HG03378 (cell line): ENCODE data around the gene SDSL.

Experiments used
- ATAC-seq: cut with Tn5 transposase; IDR thresholded peaks from one replicate; pipeline ENCODE4 v1.9.1; 2021; ENCODE audit warnings: mild to moderate bottlenecking, moderate library complexity; ENCODE audit not compliant: unreplicated experiment

Gene SDSL

DNA sequence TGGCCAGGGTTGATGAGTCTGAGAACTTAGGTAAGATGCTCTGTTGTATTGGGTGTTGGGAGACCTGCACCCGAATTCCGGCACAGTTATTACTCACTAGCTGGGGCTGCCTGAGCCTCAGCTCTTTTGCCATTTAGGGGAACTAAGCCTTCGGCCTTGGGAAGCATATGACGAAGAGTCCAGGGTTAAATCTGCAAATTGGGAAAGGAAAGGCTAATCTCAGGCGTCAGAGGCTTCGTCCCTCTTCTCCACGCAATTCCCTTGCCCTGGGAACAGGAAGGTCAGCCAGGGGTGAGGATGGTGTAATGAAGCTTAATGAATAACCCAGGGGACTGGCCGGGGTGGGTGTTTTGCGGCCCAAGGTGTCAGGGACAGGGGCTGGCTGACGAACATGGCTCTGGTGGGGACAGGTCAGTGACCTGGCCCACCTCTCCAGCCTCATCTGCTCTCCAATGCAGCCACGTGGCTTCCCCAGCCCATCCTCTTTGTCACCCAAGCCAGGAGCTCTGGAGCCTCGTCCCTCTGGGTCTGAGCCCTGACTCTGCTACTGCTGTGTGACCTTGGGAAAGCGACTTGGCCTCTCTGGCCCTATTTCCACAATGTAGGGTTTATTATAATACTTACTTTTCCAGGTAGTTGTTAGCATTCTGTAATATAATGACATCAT lies 3.8 kb upstream of the SDSL start:
- no peak for ATAC-seq

DNA sequence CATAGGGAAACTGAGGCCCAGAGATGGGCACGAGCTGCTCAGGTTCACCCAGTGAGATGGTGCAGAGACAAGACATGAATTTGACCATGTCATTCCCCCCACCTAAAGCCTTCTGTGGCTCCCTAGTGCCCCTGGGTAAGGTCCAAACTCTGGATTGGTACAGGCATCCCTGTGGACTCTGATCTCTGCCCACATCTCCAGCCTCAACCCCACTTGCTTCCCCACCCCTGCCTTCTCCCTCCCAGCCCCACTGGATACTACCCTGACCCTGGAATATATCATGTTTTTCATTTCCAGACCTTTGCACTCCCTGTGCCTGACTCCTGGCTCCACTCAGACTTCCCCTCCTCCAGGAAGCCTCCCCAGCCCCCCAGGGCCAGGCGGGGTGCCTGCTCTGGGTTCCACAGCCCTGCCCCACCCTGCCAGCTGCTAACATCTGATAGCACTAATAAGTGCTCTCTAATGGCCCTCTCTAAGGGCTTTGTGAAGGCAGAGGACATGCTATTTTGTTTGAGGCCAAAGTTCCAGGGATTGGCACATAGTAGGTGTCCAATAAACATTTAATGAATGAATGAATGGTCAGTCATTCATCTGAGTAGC lies 1.1 kb upstream of the SDSL start:
- no peak for ATAC-seq

DNA sequence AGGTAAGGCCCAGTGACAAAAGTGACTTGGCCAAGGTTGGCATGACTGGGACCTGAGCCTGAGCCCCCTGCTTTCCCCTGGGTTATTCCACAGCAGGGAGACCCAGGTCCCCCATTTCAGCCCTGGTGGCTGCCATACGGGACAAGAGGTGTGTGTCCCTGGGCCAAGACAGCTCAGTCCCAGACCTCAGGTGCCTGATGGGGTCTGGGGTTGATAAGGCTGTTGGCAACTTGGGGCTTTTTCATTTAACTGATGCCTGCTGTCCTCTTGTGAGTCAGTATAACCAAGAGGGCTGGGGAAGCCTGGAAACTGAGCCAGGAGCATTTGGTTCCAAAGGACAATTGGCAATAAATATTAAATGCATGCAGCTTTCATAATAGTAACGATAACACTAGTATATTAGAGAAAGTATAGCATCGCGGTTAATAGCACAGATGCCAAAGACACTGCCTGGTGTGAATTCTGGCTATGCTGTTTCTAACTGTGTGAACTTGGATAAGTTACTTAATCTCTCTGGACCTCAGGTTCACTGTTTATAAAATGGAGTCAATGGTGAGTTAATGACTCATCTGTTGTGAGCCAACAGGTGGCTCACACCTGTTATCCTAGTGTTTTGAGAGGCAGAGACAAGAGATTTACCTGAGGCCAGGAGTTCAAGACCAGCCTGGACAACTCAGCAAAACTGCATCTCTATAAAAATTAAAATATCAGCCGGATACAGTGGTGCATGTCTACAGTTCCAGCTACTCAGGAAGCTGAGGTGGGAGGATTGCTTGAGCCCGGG lies 898 bp downstream of the SDSL start:
- no peak for ATAC-seq

DNA sequence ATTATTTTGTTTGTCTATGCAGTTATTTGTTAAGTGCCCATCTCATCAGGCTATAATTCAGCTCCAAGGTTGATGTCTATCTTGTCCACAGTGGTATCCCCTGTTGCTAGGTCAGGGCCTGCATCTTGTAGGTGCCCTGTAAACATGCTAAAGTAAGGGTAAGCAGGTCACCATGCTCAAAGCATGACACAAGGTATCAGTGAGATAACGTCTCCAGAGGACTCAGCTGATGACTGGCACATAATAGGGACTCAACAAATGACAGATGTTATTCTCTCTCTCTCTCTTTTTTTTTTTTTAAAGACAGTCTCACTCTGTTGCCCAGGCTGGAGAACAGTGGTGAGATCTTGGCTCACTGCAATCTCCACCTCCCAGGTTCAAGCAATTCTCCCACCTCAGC lies 2.3 kb downstream of the SDSL start:
- ATAC-seq: no peak

DNA sequence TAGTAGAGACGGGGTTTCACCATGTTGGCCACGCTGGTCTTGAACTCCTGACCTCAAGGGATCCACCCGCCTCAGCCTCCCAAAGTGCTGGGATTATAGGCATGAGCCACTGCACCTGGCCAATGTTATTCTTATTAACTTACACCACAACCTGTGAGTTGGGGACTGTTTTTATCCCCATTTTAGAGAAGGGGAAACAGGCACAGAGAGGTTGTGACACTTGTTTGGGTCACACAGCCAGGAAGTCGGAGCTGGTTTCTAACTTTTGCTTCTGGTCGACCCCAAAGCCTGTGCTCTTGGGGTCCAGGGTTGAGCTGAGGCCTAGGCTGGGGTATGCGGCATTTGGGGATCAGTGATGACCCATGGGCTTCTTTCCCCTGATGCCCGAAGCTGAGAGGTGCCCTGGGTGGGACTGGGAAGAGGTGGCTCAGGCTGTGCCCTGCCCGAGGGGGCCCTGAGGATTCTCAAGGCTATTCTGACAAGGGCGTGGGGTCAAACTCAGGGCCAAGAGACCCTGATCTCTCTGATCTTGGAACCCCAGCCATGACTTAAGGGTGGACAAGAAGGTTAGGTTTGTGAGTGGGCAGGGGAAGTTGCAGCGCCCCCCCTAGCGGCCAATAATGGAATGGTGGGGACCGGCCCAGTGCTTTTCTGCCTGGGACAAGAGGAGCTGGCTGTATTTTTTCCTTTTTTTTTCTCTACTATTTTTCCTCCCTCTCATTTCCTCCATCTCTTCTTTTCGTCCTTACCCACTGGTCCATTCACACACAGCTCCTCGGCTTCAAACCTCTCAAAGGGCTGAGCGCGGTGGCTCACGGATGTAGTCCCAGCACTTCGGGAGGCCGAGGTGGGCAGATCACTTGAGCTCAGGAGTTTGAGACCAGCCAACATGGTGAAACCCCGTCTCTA lies 3.0 kb downstream of the SDSL start:
- no peak for ATAC-seq

DNA sequence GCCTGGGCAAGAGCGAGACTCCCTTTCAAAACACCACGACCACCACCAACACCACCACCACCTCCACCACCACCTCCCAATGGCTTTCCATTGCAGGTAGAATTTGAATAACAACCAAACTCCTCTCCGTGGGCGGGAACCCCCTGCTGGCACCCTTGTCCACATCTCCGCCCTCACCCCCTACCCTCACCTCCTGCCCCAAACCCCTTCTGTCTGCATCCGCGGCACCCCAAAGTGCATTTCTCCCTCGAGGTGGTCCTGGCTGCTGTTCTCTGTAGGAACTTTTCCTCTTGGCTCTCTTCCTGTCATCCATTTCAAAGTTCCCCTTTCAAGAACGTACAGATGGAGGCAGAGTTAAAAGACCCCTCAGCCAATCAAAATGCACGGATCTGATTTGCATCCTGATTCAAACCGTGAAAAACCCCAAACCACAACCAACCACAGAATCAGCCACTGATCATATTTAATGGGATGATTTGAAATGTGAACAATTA lies 3.8 kb downstream of the SDSL start:
- ATAC-seq: no peak

DNA sequence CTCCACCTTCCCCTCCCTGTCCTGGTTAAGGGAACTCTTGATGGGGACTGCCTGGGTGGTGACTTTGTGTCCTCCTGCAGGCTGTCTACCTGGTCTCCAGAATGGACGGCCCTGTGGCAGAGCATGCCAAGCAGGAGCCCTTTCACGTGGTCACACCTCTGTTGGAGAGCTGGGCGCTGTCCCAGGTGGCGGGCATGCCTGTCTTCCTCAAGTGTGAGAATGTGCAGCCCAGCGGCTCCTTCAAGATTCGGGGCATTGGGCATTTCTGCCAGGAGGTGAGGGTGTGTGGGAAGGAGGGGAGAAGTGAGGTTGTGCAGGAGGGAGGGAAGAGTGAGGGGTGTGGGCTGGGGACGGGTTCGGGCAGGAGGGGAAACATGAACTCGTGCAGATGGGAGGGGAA lies 5.7 kb downstream of the SDSL start:
- no peak for ATAC-seq

DNA sequence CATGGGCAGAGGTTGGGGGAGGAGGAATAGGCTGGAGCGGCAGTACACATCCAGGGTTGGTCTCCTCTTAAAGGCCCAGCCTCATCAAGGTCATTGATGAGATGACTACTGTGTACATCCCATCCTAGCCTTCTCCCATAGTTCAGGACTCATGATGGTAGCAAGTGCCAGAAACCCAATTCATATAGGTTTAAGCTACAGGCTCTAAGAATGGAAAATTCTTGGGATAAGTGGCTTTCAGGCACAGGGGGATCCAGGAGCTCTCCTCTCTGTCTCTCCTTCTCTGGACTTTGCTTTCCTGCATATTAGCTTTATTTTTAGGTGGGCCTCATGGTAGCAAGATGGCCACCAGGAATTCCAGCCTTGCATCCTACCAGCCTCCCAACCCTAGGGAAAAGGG lies 6.3 kb downstream of the SDSL start:
- ATAC-seq: no peak

DNA sequence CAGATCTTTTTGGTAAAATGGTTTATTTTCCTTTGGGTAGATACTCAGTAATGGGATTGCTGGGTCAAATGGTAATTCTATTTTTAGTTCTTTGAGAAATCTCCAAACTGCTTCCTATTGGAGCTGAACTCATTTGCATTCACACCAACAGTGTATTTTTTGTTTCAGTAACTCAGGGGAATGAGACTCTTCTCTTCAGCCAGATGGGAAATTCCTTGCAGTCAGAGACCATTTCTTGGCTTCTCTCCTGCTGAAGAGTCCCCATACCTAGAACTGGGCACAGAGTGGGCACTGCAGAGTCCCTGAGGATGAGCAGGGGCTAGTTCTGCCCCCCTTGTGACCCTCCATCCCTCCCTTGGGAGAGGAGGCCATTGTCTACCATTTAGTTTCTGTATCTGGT lies 10.8 kb downstream of the SDSL start:
- no peak for ATAC-seq

DNA sequence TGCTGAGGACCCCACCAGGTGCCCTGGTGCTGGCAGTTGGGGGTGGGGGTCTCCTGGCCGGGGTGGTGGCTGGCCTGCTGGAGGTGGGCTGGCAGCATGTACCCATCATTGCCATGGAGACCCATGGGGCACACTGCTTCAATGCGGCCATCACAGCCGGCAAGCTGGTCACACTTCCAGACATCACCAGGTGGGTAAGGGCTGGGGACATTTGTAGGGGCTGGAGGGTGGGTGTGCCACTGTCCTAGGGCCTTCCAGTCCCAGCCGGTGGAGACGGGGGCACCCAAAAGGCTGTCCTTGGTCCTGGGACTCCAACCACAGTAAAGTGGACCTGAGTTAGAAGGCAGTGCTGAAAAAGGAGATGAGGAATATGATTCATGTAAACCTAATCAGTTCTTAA lies 13.2 kb downstream of the SDSL start:
- no peak for ATAC-seq

DNA sequence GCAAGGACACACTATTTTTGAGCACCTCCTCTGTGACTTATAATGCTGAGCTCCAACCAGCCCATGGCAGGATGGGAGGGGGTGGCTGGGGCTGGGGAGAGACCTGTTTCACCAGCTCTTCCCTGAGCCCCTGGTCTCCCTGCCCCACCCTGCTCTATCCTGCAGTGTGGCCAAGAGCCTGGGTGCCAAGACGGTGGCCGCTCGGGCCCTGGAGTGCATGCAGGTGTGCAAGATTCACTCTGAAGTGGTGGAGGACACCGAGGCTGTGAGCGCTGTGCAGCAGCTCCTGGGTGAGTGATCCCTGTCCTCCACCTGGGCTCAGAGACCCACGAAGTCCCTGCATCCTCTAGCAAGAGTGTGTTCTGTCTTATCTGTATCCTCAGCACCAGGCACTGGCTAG lies 14.4 kb downstream of the SDSL start:
- ATAC-seq: no peak

DNA sequence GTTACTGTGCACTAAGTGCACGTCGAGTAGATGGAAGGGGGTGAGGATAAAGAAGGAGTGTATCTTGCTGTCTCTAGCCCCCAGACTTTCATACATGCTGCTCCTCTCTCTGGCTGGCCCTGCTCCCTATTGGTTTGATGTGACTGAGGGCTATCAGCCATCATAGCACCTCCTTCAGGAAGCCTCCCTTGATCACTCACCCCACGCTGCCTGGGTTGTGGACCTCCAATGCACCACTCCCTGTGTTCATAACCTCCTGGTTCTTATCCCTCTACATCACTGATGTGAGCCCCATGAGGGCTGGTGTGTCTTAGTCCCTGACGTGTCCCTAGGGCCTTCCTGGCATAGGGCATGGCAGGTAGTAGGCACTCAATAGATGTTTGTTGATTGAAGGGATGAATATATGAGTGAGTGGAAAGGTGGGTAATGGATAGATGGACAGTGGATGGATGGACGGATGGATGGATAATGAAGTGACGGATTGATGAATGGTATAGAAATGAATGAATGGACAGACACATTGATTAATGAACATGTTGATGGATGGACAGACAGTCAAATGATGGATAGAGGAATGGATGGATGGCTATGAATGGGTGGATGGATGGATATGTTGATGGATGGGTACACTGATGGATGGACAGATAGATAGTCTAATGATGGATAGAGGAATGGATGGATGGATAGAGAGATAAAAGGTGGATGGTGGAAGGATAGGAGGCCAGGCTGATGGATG lies 15.0 kb downstream of the SDSL start:
- ATAC-seq: no peak

DNA sequence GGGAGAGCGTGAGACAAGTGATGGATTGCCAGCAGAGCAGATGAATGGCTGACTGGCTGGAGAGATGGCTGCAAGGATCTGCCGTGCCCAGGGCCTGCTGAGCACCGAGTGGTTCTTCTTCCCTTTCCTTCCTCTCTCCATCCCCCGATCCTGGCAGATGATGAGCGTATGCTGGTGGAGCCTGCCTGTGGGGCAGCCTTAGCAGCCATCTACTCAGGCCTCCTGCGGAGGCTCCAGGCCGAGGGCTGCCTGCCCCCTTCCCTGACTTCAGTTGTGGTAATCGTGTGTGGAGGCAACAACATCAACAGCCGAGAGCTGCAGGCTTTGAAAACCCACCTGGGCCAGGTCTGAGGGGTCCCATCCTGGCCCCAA lies 15.5 kb downstream of the SDSL start:
- ATAC-seq: no peak

DNA sequence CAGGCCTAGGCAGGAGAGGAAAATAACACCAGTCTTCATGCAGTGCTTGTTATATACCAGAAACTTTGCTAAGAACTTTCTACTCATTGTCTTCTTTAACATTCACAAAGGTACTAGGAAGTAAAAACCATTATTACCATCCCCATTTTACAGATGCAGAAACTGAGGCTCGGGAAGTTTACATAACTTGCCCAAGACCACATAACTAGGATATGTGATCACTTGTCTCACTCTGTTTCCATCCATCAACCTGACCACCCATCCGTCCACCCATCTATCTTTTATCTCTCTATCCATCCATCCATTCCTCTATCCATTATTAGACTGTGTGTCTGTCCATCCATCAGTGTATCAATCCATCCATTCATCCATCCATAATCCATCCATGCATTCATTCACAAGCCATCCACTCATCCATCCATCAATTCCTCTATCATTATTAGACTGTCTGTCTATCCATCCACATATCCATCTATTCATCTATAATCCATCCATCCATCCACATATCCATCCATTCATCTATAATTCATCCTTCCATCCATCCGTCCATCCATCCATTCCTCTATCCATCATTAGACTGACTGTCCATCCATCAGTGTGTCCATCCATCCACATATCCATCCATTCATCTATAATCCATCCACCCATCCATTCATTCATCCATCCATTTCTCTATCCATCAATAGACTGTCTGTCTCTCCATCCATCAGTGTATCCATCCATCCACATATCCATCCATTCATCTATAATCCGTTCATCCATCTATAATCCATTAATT lies 16.5 kb downstream of the SDSL start:
- no peak for ATAC-seq

DNA sequence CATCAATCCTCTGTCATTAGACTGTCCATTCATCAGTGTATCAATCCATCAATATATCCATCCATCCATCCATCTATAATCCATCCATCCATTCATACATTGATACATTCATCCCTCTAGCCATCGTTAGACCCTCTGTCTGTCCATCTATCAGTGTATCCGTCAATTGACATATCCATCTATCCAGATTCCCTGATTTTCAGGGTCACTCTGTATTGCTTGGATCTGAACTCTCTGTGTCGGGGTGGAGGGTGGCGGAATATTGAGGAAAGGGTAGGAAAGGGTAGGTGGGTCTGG lies 17.1 kb downstream of the SDSL start:
- ATAC-seq: no peak

DNA sequence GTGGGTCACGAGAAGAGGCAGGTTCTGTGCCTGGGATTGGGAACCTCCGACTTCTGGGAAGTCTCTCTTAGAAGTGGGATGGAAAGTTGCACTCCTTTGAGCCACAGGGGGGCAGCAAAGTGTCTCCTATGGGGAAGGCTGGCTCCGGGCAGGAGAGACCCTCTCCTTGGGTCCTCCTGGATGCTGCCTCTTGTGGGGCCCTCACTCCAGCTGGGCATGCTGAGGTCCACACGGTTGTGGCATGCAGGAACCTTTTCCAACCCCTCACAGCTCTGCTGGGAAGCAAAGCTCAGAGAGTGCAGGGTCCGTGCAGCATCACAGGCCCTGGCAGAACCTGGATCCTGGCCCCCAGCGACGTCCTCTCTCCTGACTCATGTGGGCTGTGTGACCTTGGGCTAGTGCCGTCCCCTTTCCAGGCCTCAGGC lies 17.4 kb downstream of the SDSL start:
- no peak for ATAC-seq

DNA sequence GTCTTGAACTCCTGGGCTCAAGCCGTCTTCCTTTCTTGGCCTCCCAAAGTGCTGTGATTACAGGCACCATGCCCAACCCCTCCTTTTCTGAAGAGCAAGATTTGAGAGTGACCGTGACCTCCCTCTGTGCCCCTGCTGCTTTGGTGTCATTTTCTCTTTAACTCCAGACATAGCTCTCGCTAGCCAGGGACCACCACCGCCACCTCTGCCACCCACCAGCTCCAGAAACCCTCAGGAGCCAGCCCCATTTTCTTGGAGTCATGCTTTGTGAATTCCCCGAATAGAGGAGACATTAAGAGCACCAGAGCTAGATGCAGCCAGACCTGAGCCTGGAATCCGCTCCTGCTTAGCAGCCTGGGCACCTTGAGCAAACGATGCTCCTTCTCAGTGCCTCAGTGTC lies 18.2 kb downstream of the SDSL start:
- ATAC-seq: no peak

DNA sequence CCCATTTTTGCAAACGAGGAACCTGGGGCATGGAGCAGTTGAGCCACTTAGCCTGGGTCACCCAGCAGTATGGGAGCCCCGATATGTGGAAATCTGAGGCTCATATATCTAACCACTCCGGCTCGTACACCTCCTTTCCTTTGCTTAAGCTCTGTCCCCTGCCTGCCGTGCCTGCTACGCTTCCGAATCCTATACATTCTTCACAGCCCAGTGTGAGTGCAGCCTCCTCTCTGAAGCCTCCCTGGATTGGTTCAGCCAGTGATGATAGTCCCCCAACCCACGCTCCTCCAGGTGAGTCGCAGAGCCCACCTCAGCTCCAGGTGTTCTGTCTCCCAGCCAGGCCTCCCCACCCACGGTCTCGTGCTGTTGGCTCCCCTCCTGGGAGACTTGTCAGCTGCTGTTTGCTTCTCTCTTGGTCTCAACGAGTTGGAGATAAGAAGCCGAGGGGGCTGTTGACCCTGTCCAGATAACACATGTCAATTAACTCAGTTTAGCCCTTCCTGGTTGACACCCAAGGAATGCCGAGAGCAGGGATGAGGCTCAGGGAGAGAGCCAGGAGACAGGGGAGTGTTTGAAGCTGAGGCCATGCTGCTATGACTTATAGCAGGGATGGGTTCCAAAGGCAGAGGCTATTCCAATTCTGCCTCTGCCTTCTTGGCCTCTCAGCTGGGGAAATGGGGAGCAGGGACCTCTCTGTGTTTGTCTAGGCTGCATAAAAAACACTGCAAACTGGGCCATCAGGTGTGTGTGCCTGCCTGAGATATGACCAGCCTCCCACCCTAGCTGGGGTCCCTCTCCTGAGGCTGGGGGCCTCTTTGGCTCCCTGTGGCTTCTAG lies 19.0 kb downstream of the SDSL start:
- no peak for ATAC-seq

DNA sequence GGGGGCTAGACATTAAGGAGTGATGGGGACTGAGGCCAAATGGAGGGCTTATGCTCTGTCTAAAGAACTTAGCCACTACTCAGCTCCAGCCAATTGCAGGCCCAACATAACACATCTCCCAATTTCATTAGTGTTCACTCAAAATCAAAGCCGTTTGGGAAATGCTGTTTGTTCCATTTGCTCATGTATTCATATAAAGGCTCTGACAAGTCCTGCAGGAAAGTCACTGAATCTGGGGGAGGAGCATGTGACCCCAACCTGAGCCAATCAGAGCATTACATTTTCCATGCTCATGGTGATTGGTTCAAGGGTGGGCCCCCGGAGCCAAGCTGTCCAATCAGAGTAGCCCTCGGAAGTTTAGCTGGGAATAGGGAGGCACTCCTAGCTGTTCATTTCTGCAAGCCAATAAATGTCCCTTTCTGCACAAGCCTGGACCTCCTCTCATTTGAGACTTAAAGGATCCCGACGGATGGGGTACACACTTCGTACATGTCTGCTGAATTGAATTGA lies 20.9 kb downstream of the SDSL start:
- ATAC-seq: no peak
